Activated CD4-positive, alpha-beta T cell treated with anti-CD3 and anti-CD28 coated beads for 1 hour (primary cell): ENCODE measurements around the gene NINL.
"Not testable (repeated sequence)": the region's sequence is repeated elsewhere in the genome, so short reads cannot be mapped to it uniquely, and the experiment has no call there.

Experiments used
- DNase-seq: peaks from one replicate; pipeline ENCODE4 v3.0.0-alpha.2; 2020

Gene NINL

DNA sequence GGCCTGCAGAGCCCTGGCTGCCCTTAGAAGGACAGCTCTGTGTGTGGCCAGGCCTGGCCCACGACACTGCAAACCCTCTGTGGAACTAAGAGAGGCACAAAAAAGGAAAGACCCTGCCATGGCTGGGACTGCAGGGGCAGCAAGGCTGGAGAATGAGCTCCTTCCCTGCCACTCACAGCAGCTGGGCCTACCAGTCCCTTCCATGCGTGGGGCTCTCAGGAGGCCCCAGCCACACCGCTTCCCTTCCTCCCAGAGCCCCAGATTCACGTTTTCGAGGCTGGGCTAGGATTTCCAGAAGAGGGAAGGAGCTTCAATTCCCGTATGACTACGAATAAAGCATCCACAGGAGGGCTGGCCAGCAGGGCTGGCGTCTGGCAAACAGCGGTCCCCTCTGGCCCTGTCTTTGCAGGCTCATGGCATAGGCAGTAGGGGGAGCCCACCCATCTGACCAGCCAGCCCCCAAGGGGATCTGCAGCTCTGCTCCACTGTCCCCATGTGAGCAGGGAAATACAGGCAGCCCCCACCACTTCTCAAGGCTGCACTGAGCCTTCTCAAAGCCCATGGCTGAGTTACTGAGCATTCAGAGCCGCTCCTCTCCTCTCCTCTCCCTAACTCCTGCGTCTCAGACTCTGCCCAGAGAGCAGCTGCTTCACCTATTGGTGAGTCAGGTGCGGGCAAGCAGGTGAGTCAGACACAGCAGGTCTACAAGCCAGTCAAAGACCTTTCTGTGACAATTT lies 53.1 kb downstream of the NINL start:
- no peak for DNase-seq

DNA sequence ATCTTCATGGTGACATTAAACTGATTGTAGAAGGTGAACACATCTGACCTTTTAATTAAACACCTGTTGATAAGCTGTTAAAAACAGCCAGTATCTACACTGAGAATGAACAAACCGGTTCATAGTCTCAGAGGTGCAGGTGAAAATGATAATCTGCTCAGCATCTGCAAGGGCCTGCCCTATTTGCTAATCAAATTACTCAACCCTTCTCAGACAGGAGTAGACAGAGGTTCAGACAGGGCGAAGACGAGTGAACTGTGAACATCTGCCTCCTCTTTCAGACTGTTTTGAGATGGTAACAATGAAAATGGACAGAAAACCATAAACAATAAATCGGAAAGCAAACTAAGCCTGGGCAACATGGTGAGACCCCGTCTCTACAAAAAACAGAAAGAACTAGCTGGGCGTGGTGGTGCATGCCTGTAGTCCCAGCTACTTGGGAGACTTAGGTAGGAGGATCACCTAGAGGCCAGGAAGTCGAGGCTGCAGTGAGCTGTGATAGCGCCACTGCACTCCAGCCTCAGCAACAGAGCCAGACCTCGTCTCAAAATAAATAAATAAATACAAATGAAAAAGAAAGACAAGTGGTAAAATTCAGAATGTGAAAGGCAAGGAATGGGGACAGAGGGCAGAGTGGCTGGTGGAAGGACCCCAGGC lies 55.9 kb downstream of the NINL start:
- no peak for DNase-seq

GRCh38 chr20:25527949-25528348 lies 57.4 kb downstream of the NINL start:
- DNase-seq, result no peak

GRCh38 chr20:25526446-25526845 lies 58.9 kb downstream of the NINL start:
- DNase-seq, result no peak

DNA sequence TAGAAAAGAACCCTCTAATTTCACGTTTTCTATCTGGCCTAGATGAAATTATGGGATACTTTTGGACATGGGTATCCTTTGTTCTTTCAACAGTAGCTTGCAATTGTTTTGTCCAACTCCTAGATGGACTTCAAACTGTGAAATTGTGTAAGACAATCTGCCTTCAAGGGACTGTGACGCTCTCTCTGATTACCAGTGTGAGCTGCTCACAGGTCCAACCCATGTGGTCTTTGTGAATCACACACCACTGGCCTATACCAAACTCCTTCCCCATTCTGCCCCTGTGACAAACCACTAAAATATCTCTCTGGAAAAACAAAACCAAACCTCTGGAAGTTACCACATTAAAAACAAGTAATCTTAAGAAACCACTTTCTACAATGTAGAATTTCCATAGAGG lies 59.5 kb downstream of the NINL start:
- DNase-seq, result no peak

- no peak for DNase-seq
Observed at GRCh38 chr20:25525295-25525694, 60.0 kb downstream of the NINL start.

- no peak for DNase-seq
Observed at GRCh38 chr20:25521382-25521781, 63.9 kb downstream of the NINL start.

DNA sequence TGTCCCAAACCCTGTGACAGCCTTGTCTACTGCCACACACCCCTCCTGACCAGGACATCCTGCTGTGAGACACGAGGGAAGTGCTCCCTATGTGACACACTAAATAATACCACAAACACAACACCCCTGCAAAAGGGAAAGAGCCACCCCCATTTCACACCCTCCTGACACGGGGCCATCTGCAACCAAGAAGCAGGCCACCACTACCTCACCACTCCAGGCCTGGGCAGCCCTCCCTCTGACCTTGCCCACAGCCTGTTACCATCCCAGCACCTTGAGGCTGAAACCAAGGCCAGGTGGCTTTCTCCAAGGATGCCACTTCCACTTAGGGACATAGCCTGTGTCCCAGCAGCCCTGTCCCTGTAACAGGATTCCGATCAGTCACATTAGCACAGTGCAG lies 68.2 kb downstream of the NINL start:
- DNase-seq, result no peak

DNA sequence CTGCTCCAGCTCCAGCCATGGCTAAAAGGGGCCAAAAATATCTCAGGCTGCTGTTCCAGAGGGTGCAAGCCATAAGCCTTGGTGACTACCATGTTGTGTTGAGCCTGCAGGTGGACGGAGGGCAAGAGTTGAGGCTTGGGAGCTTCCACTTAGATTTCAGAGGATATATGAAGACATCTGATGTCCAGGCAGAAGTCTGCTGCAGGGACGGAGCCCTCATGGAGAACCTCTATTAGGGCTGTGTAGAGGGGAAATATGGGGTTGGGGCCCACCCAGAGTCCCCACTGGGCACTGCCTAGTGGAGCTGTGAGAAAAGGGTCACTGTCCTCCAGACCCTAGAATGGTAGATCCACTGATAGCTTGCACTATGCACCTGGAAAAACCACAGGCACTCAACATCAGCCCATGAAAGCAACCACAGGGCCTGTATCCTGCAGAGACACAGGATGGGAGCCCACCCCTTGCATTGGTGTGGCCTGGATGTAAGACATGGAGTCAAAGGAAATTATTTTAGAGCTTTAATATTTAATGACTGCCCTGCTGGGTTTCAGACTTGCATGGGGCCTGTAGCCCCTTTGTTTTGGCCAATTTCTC lies 70.5 kb downstream of the NINL start:
- DNase-seq, result no peak

- no peak for DNase-seq
Observed at GRCh38 chr20:25514195-25514594, 71.1 kb downstream of the NINL start.

- no peak for DNase-seq
Observed at GRCh38 chr20:25512709-25513108, 72.6 kb downstream of the NINL start.

DNA sequence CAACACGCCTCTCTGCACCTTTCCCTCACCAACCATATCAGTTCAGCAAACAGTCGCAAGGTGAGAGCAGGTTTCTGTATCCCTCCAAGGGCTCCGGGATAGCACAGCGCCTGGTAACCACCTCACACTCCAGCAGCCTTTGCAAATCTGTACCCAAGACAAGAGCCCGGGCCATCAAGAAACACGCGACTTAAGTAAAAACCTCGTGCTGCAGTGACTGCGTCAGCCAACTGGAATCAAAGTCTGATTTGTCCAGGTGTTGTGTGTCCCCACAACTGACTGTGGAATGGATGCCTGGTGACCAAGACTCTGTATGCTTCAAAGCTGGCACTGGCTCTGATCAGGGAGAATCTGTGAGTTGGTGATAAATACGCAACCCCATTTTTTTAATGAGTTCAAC lies 74.1 kb downstream of the NINL start:
- DNase-seq, result no peak

DNA sequence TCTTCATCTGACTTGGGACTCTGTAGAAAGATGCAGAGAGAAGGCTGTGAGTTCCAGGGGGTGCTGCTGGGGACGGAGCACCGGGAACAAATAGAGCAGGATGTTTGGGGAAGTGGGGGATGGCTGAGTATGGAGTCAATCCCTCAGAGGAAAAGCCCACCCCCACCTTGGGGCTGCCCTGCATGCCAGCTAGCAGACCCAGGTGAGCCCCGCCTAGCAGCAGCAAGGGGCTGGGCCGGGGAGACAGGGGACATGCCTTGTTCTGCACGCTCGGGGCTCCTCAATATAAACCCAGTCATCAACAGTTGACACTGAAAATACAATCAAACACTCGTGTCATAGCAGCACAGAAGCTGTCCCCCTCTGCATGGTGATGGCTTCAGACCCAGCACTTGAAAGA lies 74.6 kb downstream of the NINL start:
- DNase-seq, result no peak

DNA sequence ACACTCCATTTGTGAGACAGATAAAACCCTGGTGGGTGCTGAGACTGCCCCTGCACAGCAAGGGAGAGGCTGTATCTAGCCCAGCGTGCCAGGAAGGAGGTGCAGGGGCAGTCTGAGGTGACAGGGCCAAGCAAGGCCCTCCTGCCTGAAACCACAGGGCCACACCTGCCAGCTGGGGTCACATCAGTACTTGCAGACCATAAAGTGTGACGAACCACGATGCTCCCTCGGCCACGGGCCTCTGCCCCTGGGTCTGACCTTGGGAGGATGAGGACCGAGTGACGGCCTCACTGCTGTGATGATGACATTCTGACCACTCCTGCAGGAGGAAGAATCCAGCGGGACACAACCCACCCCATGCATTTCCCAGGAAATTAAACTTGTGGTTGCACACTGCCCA lies 75.1 kb downstream of the NINL start:
- no peak for DNase-seq

DNA sequence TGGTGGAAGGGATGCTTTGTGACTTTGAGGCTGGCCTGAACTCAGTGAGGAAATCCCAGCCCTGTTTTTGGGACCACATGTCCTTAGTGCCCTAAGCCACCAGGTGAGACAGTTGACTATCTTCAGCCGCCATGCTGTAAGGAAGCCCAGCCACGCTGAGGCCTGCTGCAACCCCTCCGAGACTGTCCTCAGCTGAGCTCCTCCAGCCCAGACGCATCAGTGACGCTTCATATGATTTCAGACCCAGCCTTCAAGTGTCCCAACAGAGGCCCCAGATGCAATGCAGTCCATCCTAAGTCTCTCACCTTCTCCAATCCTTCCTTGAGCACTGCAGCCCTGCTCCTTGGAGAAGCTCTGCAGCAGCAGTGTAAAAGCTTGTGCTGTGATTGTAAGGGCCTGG lies 76.2 kb downstream of the NINL start:
- DNase-seq, result no peak

- no peak for DNase-seq
Observed at GRCh38 chr20:25508083-25508770, 77.1 kb downstream of the NINL start.

DNA sequence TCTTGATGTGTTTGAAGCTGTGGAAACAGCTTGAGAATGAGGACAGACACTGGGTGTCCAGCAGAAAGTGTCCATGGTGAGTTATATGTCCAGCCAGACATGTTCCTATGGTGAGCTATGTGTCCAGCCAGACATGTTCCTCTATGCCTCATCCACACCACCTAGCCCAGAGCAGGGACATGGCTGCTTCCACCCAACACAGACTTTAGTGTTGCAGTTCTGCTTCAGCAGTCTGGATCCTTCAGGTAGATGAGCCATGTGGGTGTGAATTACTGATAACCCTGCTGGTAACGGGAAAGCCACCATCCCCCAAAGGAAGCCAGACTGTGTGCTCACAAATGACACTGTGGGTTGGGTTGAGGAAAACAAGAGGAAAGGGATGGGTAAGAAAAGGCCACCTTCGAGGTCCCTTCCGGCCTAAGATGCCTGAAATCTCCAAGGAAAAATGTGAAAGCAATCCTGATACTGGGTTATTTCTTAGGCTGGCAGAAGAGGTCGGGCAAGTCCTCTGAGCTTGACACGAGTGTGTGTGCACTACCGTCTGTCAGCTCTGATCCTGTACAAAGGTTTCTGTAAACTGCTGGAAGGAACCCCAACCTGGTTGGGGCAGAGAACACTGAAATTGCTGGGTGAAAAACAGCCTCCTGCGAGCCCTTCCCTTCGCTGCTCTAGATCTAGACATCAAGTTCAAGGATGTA lies 77.8 kb downstream of the NINL start:
- no peak for DNase-seq

DNA sequence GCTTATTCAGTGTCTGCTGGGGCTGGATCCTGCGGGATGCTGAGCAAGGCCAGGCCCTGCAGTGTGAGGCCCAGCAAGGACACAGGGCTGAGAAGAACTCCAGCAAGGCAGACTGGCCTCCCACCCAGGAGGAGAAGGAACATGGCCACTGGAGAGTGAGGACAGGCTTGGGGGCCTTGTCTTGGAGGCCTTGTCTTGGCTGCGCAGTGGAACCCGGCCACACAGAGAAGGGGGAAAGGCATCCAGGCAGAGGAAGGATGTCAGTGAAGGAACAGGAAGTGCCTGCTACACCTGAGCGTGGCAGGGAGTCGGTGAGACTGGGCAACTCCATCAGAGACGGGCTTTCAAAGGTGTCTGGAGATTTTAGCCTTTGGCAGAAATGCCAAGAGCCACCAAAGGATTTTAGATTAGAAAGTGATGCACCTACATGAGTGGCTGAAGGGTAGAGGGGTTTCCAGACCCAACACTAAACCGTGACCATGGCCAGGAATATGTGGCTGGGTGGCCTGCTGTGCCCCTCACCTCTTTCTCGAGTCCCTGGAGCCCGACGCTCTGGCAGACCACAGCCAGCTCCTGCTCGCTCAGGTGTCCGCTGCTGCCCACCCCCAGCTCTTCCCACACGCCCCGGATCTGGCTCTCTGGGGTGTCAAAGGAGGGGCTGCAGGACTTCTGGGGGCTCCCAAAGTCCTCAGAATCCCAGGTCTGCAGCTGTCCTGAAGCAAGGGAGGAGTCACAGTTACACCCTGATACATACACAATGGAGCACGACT lies 80.8 kb downstream of the NINL start:
- DNase-seq, result no peak

DNA sequence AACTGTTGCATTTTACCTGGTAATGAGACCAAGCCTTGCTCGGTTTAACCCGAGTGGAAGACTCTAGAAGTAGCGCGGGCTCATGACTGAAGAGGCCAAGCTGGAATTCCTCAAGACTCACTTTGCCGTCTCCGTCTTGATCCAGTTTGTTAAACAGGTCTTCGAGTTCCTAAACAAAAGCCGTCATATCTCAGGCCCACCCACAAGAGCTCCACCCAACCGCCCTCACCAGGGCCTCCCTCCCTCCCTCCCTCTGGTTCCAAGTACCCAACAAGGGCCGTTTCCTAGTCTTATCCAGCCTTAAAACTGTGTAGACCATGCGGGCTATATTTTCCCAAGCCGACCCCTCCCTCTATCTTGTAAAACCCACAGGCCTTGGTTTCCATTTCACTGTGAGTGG lies 81.4 kb downstream of the NINL start:
- DNase-seq, result no peak

DNA sequence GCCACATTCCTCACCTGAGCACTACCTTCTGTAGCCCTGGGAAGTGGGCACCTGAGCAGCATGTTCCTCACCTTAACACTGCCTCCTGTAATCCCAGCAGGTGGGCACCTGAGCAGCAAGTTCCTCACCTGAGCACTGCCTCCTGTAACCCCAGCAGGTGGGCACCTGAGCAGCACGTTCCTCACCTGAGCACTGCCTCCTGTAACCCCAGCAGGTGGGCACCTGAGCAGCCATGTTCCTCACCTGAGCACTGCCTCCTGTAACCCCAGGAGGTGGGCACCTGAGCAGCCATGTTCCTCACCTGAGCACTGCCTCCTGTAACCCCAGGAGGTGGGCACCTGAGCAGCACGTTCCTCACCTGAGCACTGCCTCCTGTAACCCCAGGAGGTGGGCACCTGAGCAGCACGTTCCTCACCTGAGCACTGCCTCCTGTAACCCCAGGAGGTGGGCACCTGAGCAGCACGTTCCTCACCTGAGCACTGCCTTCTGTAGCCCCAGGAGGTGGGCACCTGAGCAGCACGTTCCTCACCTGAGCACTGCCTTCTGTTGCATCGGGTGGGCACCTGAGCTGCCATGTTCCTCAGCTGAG lies 82.2 kb downstream of the NINL start:
- not testable (repeated sequence) for DNase-seq

- no peak for DNase-seq
Observed at GRCh38 chr20:25500880-25501351, 84.4 kb downstream of the NINL start.
